ENCODE measurements around the gene MYO5A.
"Not testable (repeated sequence)": the region's sequence is repeated elsewhere in the genome, so short reads cannot be mapped to it uniquely, and the experiment has no call there.

The MYO5A gene

DNA sequence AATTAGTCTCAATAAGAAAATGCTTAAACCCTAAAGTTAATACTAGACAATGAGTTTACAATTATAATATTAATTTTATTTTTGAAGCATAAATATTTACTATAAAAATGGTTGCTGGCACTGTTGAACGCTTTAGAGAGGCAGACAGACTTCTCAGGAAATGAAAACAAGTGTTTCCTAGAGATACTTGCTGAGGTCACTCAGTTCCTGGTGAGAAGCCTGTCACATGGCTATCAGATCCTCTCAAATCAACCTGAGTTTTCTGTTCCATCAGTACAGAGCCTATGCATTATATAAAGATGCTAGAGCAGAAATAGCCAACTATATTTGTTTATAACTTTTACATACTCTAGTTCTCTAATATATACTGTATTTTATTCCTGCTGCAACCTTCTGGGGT lies 109.2 kb downstream of the MYO5A start:
- DNase-seq (ENCODE audit: low read depth): no peak

DNA sequence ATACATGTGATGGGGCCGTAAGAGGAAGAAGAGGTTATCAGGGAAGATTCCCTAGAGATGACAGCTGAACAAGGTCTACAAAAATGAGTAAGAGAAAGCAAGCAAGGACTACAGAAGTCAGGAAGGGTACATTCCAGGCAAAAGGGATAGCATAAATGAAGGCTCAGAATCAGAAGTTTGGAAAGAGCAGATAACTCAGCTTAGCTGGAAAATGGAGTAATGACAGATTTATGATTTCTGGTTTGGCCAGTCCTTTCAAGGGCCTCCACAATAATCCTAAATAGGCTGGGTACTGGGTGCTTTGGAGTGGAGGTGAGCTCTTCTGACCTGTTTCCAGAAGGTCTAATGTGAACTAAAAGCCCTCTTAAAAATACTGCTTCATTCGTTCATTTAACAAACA lies 110.7 kb downstream of the MYO5A start:
- no peak for DNase-seq (ENCODE audit: low read depth)

DNA sequence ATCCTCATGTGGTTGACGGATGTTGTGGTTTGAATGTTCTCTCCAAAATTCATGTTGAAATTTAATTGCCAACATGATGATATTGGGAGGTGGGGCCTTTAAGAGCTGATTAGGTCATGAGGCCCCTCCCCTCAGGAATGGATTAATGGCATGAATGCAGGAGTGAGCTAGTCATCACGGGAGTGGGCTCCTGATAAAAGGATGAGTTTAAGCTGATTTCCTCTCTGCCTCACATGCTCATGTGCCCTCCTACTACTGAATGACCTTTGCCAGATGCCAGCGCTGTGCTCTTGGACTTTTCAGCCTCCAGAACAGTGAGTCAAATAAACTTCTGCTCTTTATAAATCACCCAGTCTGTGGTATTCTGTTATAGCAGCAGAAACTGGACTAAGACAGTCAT lies 111.2 kb downstream of the MYO5A start:
- DNase-seq (ENCODE audit: low read depth): no peak

DNA sequence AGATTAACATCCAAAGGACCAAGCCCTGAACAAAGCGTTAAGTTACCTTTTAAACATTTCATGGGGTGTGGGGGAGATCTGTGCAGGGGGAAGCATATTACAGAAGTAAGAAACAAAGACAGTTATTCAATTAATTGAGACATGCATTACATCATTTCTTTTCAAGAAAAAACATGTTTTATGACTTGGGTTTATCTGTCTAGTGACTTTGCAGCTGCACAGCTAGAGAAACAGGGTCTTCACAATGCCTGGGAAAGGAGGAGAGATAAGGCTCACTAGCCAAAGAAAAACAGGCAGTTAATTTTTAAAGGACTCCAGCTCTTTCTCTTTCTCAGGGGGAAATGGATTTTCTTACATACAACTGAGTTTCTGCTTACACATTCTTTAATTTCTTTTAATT lies 112.1 kb downstream of the MYO5A start:
- DNase-seq (ENCODE audit: low read depth): not testable (repeated sequence)

DNA sequence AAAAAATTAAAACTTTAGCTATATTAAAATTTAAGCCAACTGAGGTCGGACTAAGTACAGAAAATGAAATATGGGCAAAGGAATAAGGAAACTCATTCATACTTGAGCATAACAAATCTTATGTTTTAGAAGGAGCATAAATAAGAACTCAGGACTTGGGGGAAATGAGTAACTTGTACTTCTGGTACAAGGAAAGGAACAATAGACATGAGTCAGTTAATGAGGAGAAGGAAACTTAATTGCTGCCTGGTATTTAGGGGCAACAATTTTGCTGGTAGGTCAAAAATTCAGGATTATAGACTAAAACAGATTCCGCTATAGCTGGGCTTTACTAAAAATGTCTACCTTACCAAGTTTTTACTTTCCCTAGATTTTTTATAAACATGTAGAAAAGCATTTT lies 113.1 kb downstream of the MYO5A start:
- no peak for DNase-seq (ENCODE audit: low read depth)

DNA sequence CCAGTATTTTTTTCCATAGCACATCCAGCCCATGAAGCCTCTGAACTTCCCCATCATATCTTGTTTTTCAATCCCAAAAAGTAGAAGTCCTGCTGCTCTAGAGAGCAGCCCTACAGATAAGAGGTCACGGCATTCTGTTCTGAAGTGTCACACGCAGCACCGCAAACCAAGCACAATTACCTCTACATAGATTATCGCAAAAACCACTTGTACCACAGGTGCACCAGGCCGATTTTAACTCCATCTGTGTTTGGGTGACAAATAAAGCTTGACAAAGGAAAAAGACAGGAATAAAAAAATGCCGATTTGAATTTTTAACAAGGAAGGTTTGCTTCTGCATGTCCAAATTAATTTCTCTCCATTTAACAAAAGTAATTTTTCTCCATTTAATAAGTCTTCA lies 113.7 kb downstream of the MYO5A start:
- no peak for DNase-seq (ENCODE audit: low read depth)

DNA sequence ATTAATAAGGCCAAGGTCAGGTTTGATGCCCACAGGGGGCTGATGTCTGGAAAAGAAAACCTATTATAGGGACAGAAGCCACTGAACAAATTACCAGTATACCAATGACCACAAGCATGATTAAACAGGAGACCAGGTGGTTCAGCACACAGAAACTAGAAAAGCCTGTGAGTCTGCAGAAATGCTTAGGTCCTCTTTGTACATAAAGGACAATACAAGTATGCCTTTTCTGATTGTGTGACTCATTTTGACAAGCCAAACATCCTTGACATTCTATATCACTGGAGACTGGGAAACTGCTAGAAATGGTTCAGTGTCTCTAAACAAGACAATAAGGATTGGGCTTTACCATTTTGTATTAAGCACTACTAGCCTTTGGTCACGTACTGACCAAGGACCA lies 119.9 kb downstream of the MYO5A start:
- no peak for DNase-seq (ENCODE audit: low read depth)

DNA sequence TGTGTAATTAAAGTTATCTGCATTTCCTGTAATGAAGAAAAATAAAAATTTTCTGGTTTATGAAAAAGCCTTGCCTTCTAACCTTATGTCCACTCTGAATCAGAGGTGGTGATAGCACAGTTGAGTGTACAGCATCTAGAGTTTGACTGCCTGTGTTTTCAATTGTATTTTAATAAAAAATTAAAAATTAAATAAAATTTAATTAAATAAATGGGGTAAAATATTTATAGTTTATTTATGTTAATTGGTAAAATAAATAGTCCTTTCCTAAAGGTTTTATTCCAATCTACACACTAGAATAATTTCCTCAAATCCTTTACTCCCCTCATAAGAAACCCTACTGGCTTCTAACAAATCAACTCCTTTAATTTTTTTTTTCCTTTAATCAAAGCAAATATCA lies 121.3 kb downstream of the MYO5A start:
- no peak for DNase-seq (ENCODE audit: low read depth)

DNA sequence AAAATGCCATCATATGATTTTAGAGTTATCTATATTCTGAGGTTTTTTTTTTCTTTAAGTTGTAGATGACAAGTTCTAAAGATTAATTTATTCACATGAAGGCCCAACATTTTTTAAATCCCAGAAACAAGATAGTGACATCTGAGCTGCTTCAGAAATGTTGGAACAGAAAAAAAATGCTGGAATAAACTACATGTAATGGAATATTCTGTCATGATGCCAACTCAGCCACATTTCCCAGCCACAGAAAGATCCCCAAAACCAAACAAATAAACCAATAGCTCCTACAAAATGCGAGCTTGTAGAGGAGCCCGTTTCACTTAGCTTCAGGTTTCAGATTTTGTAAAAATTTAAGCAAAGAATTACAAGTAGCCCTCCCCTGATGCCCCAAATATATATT lies 122.1 kb downstream of the MYO5A start:
- DNase-seq (ENCODE audit: low read depth): no peak

DNA sequence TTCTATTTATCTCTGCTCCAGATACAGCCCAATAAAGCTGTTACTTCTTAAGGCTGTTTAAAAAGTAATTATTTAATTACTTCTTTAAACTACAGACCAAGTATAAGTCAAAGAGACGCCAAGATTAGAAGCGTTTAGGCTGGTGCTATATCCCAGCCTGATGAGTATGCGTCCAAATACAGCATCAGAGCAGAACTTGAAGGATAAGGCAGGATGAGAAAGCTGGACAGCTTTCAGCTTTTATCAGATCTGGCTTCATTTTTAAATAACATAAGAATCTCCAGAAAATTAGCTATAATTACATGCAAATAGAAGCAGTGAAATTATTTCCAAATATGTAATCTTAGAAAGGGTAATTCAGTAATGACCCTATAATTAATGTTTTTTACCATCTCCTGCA lies 122.8 kb downstream of the MYO5A start:
- DNase-seq (ENCODE audit: low read depth): no peak

DNA sequence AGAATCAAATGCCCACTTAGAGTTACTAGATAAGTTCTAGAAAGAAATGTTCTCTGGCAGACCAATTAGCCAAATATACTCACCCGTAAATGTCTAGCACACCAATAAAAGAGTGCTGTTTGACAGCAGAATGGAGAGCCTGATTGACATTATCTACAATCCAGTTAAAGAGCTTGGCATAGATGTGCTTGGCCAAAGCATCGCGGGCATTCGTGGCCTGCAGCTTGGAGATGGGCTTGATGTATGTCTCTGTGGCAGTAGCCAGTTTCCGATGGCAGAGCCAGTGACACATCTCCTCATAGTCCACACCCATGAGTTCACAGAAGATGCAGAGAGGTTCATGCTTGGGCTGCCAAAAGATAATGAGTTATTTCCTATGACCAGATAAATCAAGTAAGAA lies 131.6 kb downstream of the MYO5A start:
- no peak for DNase-seq (ENCODE audit: low read depth)

DNA sequence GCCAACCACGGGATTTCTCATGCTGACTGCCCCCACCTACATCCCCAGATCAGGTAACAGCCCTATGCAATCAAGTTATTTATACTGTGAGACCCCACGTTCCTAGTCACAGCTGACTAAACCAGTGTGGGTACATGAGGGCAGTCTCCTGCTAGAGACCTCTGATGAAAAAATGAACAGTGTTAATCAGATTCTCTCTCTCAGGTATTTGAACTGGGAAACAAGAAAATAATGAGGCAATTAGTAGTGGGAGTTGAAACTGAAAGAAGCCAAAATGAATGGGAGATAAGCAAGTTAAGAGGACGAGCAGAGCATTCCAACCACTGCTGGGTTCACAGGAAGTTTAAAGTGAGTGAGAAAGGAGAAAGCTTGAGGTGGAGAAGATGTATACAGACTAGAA lies 134.6 kb downstream of the MYO5A start:
- no peak for DNase-seq (ENCODE audit: low read depth)

DNA sequence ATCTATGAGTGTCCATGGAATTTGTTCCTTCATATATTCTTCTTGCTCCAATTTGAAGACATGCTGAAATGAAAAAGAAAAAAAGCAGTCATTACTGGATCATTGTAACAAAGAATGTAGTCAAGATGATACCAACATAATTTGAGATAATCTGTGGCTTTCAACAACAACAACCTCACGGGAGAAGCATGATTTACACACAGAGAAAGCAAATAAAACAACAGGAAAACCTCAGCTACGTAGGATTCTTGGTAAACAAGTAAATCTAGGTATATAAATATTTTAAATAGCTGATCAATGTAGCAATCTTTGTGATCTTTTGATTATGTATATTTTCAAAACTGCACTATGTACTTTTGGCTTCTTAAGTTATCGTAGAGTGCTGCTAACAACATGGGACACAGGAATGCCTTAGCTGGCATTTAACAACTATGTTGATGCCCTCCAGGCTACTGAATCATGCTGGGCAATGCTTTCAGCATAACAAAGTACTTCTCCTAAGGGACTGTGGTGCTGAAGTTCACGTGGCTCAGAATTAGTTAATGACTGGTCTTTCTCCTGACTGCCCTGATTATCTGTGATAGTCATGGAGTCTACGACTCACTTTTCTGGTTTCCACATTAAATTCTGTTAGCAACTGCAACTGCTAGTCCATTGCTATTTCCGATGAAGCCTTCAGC lies 136.5 kb downstream of the MYO5A start:
- no peak for DNase-seq (ENCODE audit: low read depth)

DNA sequence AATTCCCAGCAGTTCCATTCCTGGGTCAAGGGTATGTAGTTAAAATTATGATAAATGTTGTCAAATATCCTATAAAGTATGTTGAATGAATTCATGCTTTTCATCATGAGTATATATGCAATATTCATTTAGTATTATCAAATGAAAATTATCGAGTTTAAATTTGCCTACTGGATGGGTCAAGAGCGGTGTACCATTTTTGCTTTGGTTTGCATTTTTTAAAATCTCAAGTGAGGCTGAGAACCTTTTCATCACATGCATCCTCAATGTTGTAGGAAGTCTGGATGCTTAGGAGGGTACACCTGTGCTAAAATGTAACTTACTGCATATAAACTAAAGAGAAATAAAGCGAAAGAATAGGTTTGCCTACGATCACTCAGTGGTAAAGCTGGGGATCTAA lies 137.6 kb downstream of the MYO5A start:
- DNase-seq (ENCODE audit: low read depth): no peak

DNA sequence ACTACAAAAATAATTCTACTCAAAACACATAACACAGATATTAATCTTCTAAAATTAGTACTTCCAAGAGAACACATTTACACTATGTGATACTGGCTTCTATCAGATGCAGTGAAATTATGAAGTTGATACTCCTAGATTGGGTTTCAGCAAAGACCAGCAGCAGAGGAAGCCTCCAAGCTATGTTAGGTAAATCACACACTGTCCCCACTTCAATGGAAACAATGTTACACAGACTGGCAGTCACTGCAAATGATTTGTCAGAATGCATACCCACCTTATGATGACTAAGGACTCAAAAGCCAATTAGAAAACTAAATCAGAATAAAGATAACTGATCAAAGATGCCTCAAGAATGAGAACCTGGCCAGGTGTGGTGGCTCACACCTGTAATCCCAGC lies 143.0 kb downstream of the MYO5A start:
- DNase-seq (ENCODE audit: low read depth): no peak

DNA sequence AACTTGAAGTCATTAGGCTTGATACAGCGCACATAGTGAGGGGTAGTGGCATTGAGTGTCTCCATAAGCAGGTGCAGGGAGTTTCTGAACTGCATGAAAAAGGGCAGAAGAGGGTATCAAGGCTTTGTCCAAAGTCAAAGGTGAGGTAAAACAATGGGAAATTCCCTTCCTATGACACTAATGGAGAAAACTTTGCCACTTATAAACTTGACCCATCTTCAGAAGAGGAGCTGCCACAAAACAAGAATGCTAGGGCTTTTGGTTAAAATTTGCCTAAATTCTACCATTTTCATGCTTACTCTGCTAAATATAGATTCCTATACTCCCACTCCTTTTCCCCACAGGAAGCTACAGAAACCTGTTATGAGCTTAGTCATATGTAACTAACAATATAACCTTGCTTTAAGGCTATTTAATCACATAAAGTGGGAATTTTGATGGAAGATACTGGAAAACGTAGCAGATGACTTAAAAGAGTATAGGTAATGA lies 145.5 kb downstream of the MYO5A start:
- no peak for DNase-seq (ENCODE audit: low read depth)

DNA sequence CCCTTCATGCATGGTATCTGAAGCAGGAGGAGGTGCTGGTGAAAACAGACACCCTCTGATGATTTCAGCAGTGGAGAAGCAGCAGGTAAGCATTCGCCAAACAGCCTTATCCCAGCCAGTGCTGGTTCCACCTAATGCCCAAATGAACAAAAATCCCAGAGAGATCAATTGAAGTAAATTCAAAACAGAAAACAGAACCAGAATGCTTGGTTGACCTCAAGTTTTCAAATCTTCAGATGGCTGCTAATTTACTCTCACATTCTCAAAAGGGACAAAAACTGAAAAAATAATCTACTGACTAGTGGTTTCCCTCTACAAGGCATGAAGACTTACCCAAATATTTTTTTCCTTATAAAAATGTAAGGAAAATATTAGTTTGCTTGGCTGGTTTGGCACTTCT lies 146.0 kb downstream of the MYO5A start:
- DNase-seq (ENCODE audit: low read depth): no peak

DNA sequence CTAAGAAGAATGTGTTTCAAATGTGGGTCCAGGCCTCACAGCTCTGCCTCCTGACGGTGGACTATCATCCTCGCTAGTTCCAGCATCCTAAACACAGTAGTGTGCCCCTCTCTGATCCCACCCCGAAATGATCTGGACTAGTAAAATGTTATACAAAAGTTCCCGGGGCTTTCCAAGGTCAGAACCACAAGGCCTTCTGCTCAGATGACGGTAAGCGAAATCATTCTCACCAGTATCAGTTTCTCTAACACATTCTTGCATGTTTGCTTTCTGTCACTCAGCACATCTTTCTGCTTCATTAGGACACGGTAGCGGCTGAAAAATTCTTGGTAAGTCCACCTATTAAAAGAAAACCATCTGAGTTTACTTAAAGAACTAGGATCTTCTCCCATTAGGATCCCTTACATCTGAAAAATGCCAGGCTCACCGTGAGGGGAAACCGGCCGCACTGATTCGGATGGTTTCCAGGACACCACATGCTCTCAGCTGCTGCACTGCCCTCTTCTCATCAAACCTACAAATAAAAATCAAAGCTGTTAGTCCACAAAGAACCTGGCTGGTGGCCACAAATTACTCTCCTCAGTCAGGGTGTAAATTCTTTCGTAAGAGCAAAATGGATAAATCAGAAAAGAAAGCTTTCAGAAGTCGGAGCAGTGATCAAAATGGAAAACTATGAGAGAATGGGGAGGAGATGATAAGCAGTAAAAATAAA lies 149.1 kb downstream of the MYO5A start:
- no peak for DNase-seq (ENCODE audit: low read depth)

DNA sequence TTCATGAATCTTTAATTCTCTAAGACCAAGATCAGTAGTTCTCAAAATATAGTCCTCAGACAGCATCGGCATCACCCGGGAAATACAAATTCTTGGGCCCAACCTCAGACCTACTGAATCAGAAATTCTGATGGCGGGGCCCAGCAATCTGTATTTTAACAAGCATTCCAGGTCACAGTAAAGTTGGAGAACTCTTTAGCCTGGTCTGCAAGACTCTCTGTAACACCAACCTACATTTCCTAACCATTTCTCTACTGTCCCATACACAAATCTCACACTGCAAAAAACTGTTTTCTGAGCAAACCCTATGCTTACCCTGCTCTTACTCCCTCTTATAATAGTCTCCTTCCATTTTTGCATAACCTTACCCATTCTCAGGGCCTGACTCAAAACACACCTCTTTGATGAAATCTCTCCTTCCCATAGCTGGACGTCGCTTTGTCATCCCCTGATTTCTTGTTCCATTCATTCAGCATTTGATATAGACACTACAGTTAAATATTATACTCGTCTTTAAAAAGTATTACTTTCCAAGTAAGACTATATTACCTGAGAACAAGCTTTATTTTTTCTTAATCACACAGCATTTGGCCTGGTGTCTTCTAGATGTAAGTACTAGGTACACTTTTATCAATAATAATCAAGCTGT lies 149.8 kb downstream of the MYO5A start:
- DNase-seq (ENCODE audit: low read depth): no peak

DNA sequence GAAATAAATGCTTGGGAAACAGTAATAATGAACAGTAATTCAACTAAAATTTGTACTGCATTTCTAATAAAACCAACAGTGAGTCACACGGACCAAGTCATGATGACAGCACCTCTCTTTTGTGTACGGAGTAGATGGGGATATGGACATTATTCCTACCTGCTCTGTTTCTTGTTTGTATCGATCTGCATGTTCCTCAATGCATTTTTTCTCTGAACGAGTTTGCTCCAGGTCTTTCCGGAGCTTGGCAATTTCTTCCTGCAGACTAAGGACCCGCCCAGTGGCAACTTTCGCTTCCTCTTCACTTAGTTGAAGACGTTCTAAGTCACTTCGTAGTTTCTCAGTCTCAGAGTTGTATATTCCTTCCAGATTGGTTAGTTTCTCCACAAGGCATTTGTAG lies 158.7 kb downstream of the MYO5A start:
- no peak for DNase-seq (ENCODE audit: low read depth)

DNA sequence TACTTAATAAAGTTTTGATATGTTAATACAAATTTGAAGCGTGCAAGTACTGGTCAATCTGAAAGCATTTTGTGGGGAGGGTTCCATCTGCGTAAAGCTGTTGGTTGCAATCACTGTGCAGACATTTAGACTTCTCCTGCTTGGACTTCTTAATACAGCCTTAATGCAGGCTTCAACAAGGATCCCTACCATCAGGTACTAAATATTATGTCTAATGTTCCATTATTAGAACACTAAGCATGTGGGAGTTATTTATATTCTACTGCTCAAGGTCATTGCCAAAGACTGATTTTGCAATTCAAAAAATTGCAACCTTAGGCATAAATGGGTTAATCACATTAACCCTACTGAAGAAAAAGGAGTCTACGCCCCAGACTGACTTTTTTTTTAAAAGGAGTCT lies 159.2 kb downstream of the MYO5A start:
- no peak for DNase-seq (ENCODE audit: low read depth)

DNA sequence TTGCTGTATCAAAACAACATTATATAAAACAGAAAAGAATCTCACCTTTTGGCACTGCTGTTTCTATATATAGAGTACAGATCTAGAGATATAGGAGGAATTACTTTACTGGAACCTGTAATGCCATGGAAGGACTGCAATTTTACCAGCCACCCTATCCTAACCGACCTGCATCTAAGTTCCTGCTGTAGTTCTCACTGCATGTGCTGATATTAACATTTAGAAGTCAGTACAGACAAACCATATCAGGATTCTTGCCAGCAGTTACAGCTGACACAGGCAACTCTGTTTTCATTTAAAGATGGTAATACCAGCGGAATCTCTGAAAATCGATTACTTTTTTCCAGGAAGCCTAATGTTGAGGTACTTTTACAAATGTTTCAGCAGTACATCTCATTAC lies 159.7 kb downstream of the MYO5A start:
- no peak for DNase-seq (ENCODE audit: low read depth)

DNA sequence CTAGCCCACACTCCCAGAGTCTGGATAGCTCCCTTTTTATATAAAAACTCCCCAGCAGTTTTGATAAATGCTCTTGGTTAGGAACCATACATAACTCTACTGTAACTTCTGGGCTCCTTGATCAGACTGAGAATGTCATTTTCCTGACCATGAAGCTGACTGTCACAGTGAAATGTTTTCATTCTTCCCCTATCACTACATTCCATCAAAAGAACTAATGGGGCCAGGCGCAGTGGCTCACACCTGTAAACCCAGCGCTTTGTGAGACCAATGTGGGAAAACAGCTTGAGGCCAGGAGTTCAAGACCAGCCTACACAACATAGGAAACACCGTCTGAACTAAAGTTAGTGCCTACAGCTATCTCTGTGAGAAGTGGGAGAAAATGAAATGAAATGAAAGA lies 160.3 kb downstream of the MYO5A start:
- DNase-seq (ENCODE audit: low read depth): no peak

DNA sequence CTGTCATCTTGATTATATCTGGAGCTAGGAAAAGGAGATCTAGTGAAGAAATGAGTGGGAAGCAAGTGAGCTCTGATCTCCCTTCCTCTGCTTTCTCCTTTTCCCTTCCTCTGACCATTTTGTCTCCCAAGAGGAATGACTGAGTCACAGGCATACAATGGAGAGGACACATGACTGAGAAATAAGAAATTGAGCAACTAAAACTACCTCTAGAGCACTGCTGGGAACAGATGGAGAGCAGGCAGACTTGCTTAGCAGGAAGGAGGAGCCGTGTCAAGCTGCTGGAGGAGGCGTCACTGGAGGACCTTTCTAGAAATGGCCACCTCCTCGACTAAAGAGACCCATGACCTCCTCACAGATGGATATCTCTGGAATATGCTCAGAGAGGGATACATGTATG lies 166.2 kb downstream of the MYO5A start:
- no peak for DNase-seq (ENCODE audit: low read depth)

Measured in T-helper 22 cell (primary cell).